ENCODE measurements around the gene VMAC. TPM values are rescaled to one million over a fixed set of nuclear protein-coding genes. Genes with fewer than 3 reads are reported as not detected.

Gene VMAC
- total and polyA plus RNA-seq, 2 of the 13 experiments (the other 11 are each of a cell fraction or from before 2014, with no cell fraction given): 2.4 TPM

DNA sequence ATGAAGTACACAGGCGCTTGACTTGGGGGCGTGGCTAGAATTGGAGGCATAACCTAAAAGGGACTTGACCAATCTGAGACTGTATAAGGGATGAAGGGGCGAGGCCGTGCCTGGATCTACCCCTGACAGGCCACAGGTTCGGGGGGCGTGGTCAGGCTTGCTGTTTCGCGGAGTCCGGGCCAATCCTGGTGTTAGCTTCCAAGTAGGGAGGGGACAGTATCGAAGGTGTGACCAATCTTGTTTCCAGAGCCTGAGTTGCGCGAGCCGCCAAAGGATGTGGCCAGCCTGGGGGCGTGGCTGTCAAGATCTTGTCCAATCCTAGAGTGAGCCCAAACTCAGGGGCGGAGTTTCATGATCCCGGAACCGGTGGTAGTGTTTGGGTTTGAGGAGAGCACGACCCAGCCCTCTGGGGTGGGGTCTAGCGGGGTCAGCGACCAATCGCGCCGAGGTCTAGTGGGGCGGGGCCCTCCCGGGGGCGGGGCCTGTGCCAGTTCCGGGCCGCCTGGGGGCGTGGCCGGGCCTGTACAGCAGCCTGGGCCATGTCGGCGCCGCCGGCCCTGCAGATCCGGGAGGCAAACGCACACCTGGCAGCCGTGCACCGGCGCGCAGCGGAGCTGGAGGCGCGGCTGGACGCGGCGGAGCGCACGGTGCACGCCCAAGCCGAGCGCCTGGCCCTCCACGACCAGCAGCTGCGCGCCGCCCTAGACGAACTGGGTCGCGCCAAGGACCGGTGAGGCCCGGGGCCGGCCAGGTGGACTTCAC, at the start of gene VMAC (continued):
- no peak for TF ChIP-seq BCLAF1 (IDR thresholded peaks at IDR 0.05)
- TF ChIP-seq, protein P1, sequence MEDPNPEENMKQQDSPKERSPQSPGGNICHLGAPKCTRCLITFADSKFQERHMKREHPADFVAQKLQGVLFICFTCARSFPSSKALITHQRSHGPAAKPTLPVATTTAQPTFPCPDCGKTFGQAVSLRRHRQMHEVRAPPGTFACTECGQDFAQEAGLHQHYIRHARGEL (CRISPR knock-in tag; IDR thresholded peaks at IDR 0.05): no peak
- TF ChIP-seq KLF6 (CRISPR knock-in tag; IDR thresholded peaks at IDR 0.05): no peak
- TF ChIP-seq, protein P2, sequence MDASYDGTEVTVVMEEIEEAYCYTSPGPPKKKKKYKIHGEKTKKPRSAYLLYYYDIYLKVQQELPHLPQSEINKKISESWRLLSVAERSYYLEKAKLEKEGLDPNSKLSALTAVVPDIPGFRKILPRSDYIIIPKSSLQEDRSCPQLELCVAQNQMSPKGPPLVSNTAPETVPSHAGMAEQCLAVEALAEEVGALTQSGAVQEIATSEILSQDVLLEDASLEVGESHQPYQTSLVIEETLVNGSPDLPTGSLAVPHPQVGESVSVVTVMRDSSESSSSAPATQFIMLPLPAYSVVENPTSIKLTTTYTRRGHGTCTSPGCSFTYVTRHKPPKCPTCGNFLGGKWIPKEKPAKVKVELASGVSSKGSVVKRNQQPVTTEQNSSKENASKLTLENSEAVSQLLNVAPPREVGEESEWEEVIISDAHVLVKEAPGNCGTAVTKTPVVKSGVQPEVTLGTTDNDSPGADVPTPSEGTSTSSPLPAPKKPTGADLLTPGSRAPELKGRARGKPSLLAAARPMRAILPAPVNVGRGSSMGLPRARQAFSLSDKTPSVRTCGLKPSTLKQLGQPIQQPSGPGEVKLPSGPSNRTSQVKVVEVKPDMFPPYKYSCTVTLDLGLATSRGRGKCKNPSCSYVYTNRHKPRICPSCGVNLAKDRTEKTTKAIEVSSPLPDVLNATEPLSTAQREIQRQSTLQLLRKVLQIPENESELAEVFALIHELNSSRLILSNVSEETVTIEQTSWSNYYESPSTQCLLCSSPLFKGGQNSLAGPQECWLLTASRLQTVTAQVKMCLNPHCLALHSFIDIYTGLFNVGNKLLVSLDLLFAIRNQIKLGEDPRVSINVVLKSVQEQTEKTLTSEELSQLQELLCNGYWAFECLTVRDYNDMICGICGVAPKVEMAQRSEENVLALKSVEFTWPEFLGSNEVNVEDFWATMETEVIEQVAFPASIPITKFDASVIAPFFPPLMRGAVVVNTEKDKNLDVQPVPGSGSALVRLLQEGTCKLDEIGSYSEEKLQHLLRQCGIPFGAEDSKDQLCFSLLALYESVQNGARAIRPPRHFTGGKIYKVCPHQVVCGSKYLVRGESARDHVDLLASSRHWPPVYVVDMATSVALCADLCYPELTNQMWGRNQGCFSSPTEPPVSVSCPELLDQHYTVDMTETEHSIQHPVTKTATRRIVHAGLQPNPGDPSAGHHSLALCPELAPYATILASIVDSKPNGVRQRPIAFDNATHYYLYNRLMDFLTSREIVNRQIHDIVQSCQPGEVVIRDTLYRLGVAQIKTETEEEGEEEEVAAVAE (CRISPR knock-in tag; IDR thresholded peaks at IDR 0.05; ENCODE audit: borderline replicate concordance): no peak
- no peak for TF ChIP-seq ZNF121 (CRISPR knock-in tag; IDR thresholded peaks at IDR 0.05)
- no peak for TF ChIP-seq ZMYM2 (CRISPR knock-in tag; IDR thresholded peaks at IDR 0.05)
- no peak for TF ChIP-seq MED8 (CRISPR knock-in tag; IDR thresholded peaks at IDR 0.05; ENCODE audit: insufficient replicate concordance)
- no peak for TF ChIP-seq ZNF605 (CRISPR knock-in tag; IDR thresholded peaks at IDR 0.05)
- TF ChIP-seq ZNF747 (CRISPR knock-in tag; IDR thresholded peaks at IDR 0.05; ENCODE audit: borderline replicate concordance): peak; percentile 71; the same call in 1 of the 2 replicates
- TF ChIP-seq NFIB (CRISPR knock-in tag; IDR thresholded peaks at IDR 0.05; ENCODE audit: borderline replicate concordance): no peak
- no peak for TF ChIP-seq NR1H2 (CRISPR knock-in tag; IDR thresholded peaks at IDR 0.05; ENCODE audit: borderline replicate concordance, low read depth)
- no peak for TF ChIP-seq AGO1 (IDR thresholded peaks at IDR 0.05; ENCODE audit: low read depth, low read length, poor library complexity, severe bottlenecking)
- no peak for TF ChIP-seq MYNN (CRISPR knock-in tag; IDR thresholded peaks at IDR 0.05; ENCODE audit: low read depth)
- TF ChIP-seq, protein P3, sequence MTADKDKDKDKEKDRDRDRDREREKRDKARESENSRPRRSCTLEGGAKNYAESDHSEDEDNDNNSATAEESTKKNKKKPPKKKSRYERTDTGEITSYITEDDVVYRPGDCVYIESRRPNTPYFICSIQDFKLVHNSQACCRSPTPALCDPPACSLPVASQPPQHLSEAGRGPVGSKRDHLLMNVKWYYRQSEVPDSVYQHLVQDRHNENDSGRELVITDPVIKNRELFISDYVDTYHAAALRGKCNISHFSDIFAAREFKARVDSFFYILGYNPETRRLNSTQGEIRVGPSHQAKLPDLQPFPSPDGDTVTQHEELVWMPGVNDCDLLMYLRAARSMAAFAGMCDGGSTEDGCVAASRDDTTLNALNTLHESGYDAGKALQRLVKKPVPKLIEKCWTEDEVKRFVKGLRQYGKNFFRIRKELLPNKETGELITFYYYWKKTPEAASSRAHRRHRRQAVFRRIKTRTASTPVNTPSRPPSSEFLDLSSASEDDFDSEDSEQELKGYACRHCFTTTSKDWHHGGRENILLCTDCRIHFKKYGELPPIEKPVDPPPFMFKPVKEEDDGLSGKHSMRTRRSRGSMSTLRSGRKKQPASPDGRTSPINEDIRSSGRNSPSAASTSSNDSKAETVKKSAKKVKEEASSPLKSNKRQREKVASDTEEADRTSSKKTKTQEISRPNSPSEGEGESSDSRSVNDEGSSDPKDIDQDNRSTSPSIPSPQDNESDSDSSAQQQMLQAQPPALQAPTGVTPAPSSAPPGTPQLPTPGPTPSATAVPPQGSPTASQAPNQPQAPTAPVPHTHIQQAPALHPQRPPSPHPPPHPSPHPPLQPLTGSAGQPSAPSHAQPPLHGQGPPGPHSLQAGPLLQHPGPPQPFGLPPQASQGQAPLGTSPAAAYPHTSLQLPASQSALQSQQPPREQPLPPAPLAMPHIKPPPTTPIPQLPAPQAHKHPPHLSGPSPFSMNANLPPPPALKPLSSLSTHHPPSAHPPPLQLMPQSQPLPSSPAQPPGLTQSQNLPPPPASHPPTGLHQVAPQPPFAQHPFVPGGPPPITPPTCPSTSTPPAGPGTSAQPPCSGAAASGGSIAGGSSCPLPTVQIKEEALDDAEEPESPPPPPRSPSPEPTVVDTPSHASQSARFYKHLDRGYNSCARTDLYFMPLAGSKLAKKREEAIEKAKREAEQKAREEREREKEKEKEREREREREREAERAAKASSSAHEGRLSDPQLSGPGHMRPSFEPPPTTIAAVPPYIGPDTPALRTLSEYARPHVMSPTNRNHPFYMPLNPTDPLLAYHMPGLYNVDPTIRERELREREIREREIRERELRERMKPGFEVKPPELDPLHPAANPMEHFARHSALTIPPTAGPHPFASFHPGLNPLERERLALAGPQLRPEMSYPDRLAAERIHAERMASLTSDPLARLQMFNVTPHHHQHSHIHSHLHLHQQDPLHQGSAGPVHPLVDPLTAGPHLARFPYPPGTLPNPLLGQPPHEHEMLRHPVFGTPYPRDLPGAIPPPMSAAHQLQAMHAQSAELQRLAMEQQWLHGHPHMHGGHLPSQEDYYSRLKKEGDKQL (CRISPR knock-in tag; IDR thresholded peaks at IDR 0.05; ENCODE audit: low read depth): no peak
- peak; percentile 17 for TF ChIP-seq MYC (CRISPR knock-in tag; IDR thresholded peaks at IDR 0.05; ENCODE audit: borderline replicate concordance)
- TF ChIP-seq PHB2 (IDR thresholded peaks at IDR 0.05; ENCODE audit: partially characterized antibody): no peak
